Gastroesophageal sphincter (tissue), 3 donors: ENCODE measurements around the gene KLK11.

Experiments used
- EP300 ChIP-seq: sonication (generic); formaldehyde crosslinking; IDR thresholded peaks from one replicate; pipeline ENCODE4 v1.6.1; 2017; ENCODE audit warnings: antibody characterized with exemption, mild to moderate bottlenecking
- POLR2A ChIP-seq, 2 donors: fragments of 450-650 bp; IDR thresholded peaks; one replicate each; pipeline ENCODE4 v1.6.1; 2017; ENCODE audit warnings: antibody characterized with exemption in 2 of 2, mild to moderate bottlenecking in 2 of 2, moderate library complexity in 1 of 2
- POLR2AphosphoS5 ChIP-seq: sonication (generic); formaldehyde crosslinking; IDR thresholded peaks from one replicate; pipeline ENCODE4 v1.6.1; 2017; ENCODE audit warnings: antibody characterized with exemption
- TF ChIP-seq, protein P1 (sequence below), 4 experiments: fragments of 200-600 bp in 2 of 4; fragments of 450-650 bp in 2 of 4; sonication (generic) in 1 of 4; IDR thresholded peaks; one replicate each; pipeline ENCODE4 v1.5.1; 2017 to 2019; ENCODE audit warnings: antibody characterized with exemption in 4 of 4, mild to moderate bottlenecking in 2 of 4, moderate library complexity in 2 of 4

DNA sequence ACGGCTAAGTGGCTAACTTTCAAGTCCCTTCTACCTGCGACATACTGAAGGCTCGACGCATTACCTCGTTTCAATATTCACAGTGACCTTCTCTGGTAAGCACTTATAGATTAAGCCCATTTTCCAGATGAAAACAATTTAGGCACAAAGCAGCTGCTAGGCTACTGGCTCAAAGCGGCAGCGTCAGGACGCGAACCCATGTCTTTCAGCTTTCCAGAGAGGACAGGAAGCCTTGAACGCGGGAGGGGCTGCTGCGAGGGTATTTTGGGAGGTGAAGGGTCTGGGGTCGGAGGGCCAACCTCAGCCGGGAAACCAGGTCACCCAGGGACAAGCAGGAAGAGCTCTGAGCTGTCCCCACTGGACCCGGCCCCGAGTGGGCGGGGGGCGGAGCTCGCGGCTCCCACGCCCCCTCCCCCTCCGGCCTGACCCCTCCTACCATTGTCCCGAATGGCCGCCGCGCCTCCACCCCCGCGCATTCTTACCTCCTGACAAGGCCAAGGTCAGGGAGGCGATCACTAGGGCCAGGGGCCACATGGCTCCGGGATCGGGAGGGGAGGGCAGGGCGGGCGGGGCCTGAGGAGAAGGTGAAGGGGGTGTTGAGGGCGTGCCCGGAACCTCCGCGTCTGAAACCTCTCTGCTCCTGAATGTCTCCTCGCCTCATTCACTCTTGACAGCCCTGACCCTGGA, 38.3 kb upstream of the KLK11 start, which contains the start of gene KLK13:
- TF ChIP-seq, protein P1, sequence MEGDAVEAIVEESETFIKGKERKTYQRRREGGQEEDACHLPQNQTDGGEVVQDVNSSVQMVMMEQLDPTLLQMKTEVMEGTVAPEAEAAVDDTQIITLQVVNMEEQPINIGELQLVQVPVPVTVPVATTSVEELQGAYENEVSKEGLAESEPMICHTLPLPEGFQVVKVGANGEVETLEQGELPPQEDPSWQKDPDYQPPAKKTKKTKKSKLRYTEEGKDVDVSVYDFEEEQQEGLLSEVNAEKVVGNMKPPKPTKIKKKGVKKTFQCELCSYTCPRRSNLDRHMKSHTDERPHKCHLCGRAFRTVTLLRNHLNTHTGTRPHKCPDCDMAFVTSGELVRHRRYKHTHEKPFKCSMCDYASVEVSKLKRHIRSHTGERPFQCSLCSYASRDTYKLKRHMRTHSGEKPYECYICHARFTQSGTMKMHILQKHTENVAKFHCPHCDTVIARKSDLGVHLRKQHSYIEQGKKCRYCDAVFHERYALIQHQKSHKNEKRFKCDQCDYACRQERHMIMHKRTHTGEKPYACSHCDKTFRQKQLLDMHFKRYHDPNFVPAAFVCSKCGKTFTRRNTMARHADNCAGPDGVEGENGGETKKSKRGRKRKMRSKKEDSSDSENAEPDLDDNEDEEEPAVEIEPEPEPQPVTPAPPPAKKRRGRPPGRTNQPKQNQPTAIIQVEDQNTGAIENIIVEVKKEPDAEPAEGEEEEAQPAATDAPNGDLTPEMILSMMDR (IDR thresholded peaks at IDR 0.05) = no peak
- TF ChIP-seq EP300 (no peak), POLR2A (IDR thresholded peaks at IDR 0.05) (no peak), POLR2AphosphoS5 (no peak)
